Measurements from ENCODE around the gene DSCAML1.

The DSCAML1 gene

DNA sequence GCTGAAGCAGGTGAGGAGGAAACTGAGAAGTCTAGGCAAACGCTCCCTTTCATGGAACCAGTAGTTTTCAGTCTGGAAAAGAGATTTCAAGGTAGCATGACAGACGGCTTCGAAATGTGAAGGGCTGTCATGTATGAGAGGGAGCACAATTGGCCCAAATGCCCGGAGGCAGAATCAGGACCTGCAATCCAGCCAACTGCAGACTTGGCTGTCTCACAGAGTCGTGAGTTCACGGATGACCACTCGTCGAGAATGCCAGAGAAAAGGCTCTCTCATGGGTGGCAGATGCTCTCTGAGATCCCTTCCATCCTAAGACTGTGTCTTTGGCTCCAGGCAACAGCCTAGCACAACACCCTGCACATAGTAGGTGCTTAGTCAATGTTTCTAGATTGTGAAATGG, 134.8 kb downstream of the DSCAML1 start:
- H3K4me3 ChIP-seq (ENCODE audit: low read depth in 1 of 2, low read length in 2 of 2) = no peak overlapping the region
- H3K4me1 ChIP-seq (ENCODE audit: insufficient read depth, low read length) = peaks cover 15% of the 10 kb centered on the region
- H3K27me3 ChIP-seq (ENCODE audit: control insufficient read depth in 1 of 2, insufficient read depth in 2 of 2, low read length in 2 of 2) = no peaks in the 10 kb centered on the region
- no peak overlapping the region for H3K9ac ChIP-seq (ENCODE audit: low read length)
- H3K36me3 ChIP-seq (ENCODE audit: insufficient read depth, low read length) = no peaks in the 10 kb centered on the region
- no peak overlapping the region for H3K27ac ChIP-seq (ENCODE audit: low read depth, low read length)
- H3K9me3 ChIP-seq (ENCODE audit: low read length) = no peaks in the 10 kb centered on the region

GRCh38 chr11:117658809-117659208, 138.2 kb downstream of the DSCAML1 start:
- Histone ChIP-seq H3K9ac (ENCODE audit: low read length) (no peak overlapping the region), H3K27me3 (ENCODE audit: control insufficient read depth in 1 of 2, insufficient read depth in 2 of 2, low read length in 2 of 2) (no peaks in the 10 kb centered on the region), H3K4me3 (ENCODE audit: low read depth in 1 of 2, low read length in 2 of 2) (no peak overlapping the region), H3K27ac (ENCODE audit: low read depth, low read length) (no peak overlapping the region), H3K9me3 (ENCODE audit: low read length) (no peaks in the 10 kb centered on the region), H3K36me3 (ENCODE audit: insufficient read depth, low read length) (no peaks in the 10 kb centered on the region), H3K4me1 (ENCODE audit: insufficient read depth, low read length) (peaks cover 1% of the 10 kb centered on the region)

- H3K9me3 ChIP-seq (ENCODE audit: low read length) = no peaks in the 10 kb centered on the region
- no peaks in the 10 kb centered on the region for H3K4me1 ChIP-seq (ENCODE audit: insufficient read depth, low read length)
- H3K27ac ChIP-seq (ENCODE audit: low read depth, low read length) = no peak overlapping the region
These were observed 139.2 kb downstream of the DSCAML1 start for GRCh38 chr11:117657794-117658193.

DNA sequence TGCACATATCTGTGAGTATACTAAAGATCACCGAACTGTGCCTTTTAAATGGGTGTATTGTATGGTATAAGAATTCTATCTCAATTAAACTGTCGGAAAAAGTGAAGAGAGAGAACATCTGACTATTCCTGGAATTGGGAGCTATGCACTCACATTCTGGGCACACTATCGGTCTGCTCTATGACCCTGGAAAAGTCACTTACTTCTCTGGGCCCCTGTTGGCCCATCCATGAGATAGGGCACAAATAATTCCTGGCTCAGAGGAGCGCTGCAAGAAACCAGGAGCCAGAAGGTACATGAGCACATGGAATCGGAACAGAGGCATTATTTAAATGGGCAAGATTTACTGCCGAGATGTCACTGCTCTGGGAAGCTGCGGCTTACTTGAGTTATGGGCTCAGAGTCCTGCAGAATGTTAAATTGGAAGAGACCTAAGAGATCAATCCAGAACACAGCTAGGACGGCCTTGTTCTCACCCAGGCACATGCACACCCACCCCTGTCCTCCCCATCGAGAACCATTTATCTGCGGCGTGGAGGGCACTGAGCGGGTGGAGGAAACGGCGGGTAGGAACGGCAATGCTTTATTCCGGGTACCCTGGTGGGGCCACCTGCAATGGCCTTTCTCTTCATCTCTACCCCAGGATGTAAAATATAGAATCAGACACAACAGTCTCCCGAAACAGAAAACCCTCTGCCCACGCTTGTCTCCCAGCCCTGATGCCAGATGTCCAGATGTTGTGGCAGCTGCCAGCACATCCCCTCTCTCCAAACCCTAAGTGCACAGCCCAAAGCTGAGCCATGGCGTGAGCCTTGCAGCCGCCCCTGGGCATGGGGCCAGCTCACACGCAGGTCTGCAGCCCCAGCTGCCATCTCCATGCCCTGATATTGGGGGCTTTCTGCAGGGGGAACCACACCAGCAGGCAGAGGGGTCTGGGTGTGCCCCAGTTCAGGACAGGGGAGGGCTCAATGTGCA, 142.4 kb downstream of the DSCAML1 start:
- Histone ChIP-seq H3K9me3 (ENCODE audit: low read length) (no peaks in the 10 kb centered on the region), H3K27me3 (ENCODE audit: control insufficient read depth in 1 of 2, insufficient read depth in 2 of 2, low read length in 2 of 2) (no peaks in the 10 kb centered on the region), H3K36me3 (ENCODE audit: insufficient read depth, low read length) (no peaks in the 10 kb centered on the region), H3K9ac (ENCODE audit: low read length) (no peak overlapping the region), H3K4me3 (ENCODE audit: low read depth in 1 of 2, low read length in 2 of 2) (no peak overlapping the region), H3K27ac (ENCODE audit: low read depth, low read length) (no peak overlapping the region), H3K4me1 (ENCODE audit: insufficient read depth, low read length) (no peaks in the 10 kb centered on the region)

More at GRCh38 chr11:117657794-117658193, 139.2 kb downstream of the DSCAML1 start:
- no peaks in the 10 kb centered on the region for H3K27me3 ChIP-seq (ENCODE audit: control insufficient read depth in 1 of 2, insufficient read depth in 2 of 2, low read length in 2 of 2)
- no peak overlapping the region for H3K4me3 ChIP-seq (ENCODE audit: low read depth in 1 of 2, low read length in 2 of 2)
- no peaks in the 10 kb centered on the region for H3K36me3 ChIP-seq (ENCODE audit: insufficient read depth, low read length)
- H3K9ac ChIP-seq (ENCODE audit: low read length) = no peak overlapping the region

DNA sequence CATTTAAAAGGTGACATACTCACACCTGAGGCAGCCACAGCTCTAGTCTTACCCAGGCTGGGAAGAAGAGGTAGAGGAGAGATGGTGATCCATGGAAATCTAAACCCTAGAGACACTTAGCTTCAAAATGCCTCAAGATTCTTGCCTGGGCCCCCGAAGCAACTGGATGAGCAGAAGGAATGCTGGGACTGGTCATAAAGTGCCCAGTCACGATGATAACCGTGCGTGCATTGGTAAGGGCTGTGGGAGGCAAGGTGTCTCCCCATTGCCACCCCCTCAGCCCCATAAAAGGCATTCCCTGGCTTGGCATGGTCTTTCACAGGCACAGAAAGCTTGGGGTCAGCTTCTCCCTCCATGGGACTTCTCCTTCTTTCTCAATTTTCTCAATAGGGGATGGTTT, 144.5 kb downstream of the DSCAML1 start:
- H3K9me3 ChIP-seq (ENCODE audit: low read length) = no peaks in the 10 kb centered on the region
- H3K36me3 ChIP-seq (ENCODE audit: insufficient read depth, low read length) = no peaks in the 10 kb centered on the region
- H3K4me3 ChIP-seq (ENCODE audit: low read depth in 1 of 2, low read length in 2 of 2) = no peak overlapping the region
- H3K4me1 ChIP-seq (ENCODE audit: insufficient read depth, low read length) = no peaks in the 10 kb centered on the region
- H3K27ac ChIP-seq (ENCODE audit: low read depth, low read length) = no peak overlapping the region
- H3K27me3 ChIP-seq (ENCODE audit: control insufficient read depth in 1 of 2, insufficient read depth in 2 of 2, low read length in 2 of 2) = no peaks in the 10 kb centered on the region
- H3K9ac ChIP-seq (ENCODE audit: low read length) = no peak overlapping the region

DNA sequence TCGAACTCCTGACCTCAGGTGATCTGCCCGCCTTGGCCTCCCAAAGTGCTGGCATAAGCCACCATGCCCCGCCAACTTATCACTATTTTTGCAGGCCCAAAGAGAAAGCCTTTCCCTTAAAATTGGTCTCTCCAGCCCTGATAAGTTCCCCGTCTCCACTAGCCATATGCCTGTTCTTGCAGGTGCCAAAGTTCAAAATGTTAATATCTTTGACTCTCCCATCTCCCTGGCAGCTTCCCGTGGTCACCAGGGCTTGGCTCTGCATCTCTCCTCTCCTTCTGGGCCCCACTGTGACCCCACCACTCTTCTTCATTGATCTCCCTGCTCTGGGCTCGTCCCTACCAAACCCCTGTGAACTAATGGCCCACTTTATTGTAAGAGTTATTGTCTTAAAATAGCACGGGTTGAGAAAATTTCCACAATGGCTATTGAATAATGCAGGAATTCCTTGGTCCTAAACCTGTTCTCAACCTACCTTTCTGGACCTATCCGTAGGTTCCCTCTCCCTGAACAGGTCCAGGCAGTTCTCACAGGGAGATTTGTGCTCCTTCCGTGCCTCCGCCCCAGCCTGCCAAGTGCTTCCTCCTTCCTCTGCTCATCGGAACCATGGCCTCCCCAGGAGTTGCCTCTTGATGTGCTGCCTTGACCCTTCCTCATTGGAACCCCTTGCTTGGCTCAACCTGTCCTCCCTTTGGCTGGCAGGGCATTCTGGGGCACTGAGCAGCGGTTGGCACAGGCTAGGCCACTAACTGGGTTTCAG, 147.5 kb downstream of the DSCAML1 start:
- Histone ChIP-seq H3K4me1 (ENCODE audit: insufficient read depth, low read length) (no peaks in the 10 kb centered on the region), H3K27ac (ENCODE audit: low read depth, low read length) (no peak overlapping the region), H3K4me3 (ENCODE audit: low read depth in 1 of 2, low read length in 2 of 2) (no peak overlapping the region), H3K36me3 (ENCODE audit: insufficient read depth, low read length) (no peaks in the 10 kb centered on the region), H3K9me3 (ENCODE audit: low read length) (no peaks in the 10 kb centered on the region), H3K9ac (ENCODE audit: low read length) (no peak overlapping the region), H3K27me3 (ENCODE audit: control insufficient read depth in 1 of 2, insufficient read depth in 2 of 2, low read length in 2 of 2) (no peaks in the 10 kb centered on the region)

DNA sequence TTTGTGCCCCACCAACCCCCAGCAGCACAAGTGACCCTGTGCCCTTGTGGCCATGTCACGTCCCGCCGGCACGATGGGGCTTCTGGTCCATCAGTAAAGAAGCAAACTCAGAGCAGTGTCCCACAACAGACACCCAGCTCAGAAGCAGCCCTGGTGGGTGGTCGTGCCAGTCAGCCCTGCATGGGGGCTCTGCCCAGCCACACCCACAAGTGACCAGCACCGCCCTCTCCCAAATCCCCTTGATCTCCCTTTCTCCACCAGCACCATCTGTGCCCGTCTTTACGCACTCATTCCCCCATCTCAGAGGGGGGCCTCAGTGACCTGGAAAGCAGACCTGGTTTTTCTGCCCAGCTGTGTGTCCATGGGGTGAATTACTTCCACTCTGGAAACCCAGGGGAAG, 149.1 kb downstream of the DSCAML1 start:
- H3K9me3 ChIP-seq (ENCODE audit: low read length) = no peaks in the 10 kb centered on the region
- no peak overlapping the region for H3K9ac ChIP-seq (ENCODE audit: low read length)
- no peaks in the 10 kb centered on the region for H3K27me3 ChIP-seq (ENCODE audit: control insufficient read depth in 1 of 2, insufficient read depth in 2 of 2, low read length in 2 of 2)
- H3K36me3 ChIP-seq (ENCODE audit: insufficient read depth, low read length) = no peaks in the 10 kb centered on the region
- H3K4me1 ChIP-seq (ENCODE audit: insufficient read depth, low read length) = no peaks in the 10 kb centered on the region
- H3K27ac ChIP-seq (ENCODE audit: low read depth, low read length) = no peak overlapping the region
- H3K4me3 ChIP-seq (ENCODE audit: low read depth in 1 of 2, low read length in 2 of 2) = no peak overlapping the region

DNA sequence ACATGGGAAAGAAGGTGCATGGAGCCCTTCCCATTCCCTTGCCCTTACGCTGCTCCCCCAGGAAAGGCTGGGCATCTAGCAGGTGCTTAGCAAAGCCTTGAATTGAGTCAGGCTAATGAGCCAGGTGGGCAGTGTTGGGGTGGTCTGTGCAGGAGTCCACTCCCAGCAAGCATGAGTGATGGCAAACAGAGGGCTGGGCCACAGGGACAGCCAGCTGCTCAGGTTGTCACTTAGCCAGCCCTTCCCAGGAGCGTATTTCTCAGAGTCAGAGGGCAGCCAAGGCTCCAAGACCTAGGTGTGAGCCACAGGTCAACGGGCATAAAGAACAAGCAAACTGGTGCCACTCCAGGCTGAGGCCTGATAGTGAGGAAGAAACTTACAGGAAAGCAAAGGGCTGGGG, 149.8 kb downstream of the DSCAML1 start:
- no peaks in the 10 kb centered on the region for H3K27me3 ChIP-seq (ENCODE audit: control insufficient read depth in 1 of 2, insufficient read depth in 2 of 2, low read length in 2 of 2)
- H3K36me3 ChIP-seq (ENCODE audit: insufficient read depth, low read length) = no peaks in the 10 kb centered on the region
- no peak overlapping the region for H3K4me3 ChIP-seq (ENCODE audit: low read depth in 1 of 2, low read length in 2 of 2)
- H3K4me1 ChIP-seq (ENCODE audit: insufficient read depth, low read length) = no peaks in the 10 kb centered on the region
- no peak overlapping the region for H3K27ac ChIP-seq (ENCODE audit: low read depth, low read length)
- H3K9me3 ChIP-seq (ENCODE audit: low read length) = no peaks in the 10 kb centered on the region
- H3K9ac ChIP-seq (ENCODE audit: low read length) = no peak overlapping the region

DNA sequence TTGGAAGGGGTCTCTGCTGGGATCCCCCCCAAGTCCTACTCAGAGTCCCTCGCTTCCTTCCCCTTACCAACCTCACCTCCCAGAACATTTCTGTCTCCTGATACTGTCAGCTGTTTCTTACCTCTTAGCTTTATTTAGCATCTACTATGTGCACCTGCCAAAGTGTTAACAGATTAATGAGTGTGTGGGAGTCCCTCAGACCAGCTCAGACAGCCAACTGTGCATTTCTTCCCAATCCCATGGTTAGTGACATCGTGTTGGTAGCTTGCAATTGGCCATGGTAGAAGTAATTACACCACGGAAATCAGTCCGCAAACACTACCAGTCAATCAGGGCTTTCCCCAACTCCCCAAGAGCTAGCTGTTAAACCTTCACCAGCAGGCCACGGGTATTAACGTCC, 150.6 kb downstream of the DSCAML1 start:
- H3K9me3 ChIP-seq (ENCODE audit: low read length) = no peaks in the 10 kb centered on the region
- no peak overlapping the region for H3K27ac ChIP-seq (ENCODE audit: low read depth, low read length)
- H3K4me3 ChIP-seq (ENCODE audit: low read depth in 1 of 2, low read length in 2 of 2) = no peak overlapping the region
- no peaks in the 10 kb centered on the region for H3K36me3 ChIP-seq (ENCODE audit: insufficient read depth, low read length)
- H3K9ac ChIP-seq (ENCODE audit: low read length) = no peak overlapping the region
- no peaks in the 10 kb centered on the region for H3K4me1 ChIP-seq (ENCODE audit: insufficient read depth, low read length)
- no peaks in the 10 kb centered on the region for H3K27me3 ChIP-seq (ENCODE audit: control insufficient read depth in 1 of 2, insufficient read depth in 2 of 2, low read length in 2 of 2)

- Histone ChIP-seq H3K9me3 (ENCODE audit: low read length) (no peaks in the 10 kb centered on the region), H3K27ac (ENCODE audit: low read depth, low read length) (no peak overlapping the region), H3K36me3 (ENCODE audit: insufficient read depth, low read length) (no peaks in the 10 kb centered on the region), H3K4me3 (ENCODE audit: low read depth in 1 of 2, low read length in 2 of 2) (no peak overlapping the region), H3K27me3 (ENCODE audit: control insufficient read depth in 1 of 2, insufficient read depth in 2 of 2, low read length in 2 of 2) (no peaks in the 10 kb centered on the region), H3K9ac (ENCODE audit: low read length) (no peak overlapping the region), H3K4me1 (ENCODE audit: insufficient read depth, low read length) (no peaks in the 10 kb centered on the region)
These were observed 152.4 kb downstream of the DSCAML1 start for GRCh38 chr11:117644403-117645155.

GRCh38 chr11:117643606-117644300, 153.3 kb downstream of the DSCAML1 start:
- Histone ChIP-seq H3K4me1 (ENCODE audit: insufficient read depth, low read length) (no peaks in the 10 kb centered on the region), H3K27me3 (ENCODE audit: control insufficient read depth in 1 of 2, insufficient read depth in 2 of 2, low read length in 2 of 2) (no peaks in the 10 kb centered on the region), H3K36me3 (ENCODE audit: insufficient read depth, low read length) (no peaks in the 10 kb centered on the region), H3K4me3 (ENCODE audit: low read depth in 1 of 2, low read length in 2 of 2) (no peak overlapping the region), H3K9ac (ENCODE audit: low read length) (no peak overlapping the region), H3K27ac (ENCODE audit: low read depth, low read length) (no peak overlapping the region), H3K9me3 (ENCODE audit: low read length) (no peaks in the 10 kb centered on the region)

All from muscle layer of colon (tissue), 2 donors.